ENCODE data around the gene NUDT22. TPM values are rescaled to one million over a fixed set of nuclear protein-coding genes. Genes with fewer than 3 reads are reported as not detected.

The NUDT22 gene
- polyA plus RNA-seq, 2 of the 4 experiments (the other 2 are of a cell fraction): 21.5 to 33.2 TPM

DNA sequence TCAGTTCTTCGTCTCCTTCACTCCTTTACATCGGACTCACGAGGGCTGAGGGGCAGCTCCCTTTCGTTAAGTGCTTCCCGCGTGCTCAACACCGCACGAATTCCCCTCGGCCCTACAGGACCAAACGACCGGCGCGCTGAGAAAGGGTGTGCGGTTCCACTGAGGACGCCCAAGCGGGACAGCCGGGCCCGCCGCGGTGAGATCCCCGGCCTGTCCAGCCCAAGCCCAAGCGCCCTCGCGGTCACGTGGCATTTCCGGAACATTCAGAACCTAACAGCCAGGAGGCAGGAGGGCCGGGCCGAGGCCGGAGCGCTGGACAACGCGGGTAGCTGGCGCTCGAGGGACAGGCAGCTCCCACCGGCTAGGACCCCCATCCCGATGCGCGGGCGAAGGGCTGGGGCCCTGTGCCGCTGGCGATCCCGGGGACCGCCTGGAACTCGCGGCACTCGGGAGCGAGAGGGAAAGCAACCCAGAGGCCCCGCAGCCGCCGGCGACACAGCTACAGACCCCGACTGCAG lies 40.8 kb upstream of the NUDT22 start:
- Histone ChIP-seq H3K9me3 (no peaks in the 10 kb centered on the region), H3K4me2 (peak overlapping the region; percentile 81), H3K4me3 (peak overlapping the region; percentile 52), H3K4me1 (peaks cover 29% of the 10 kb centered on the region), H3K27ac (peak overlapping the region; percentile 79 to 96)
- DNase-seq (ENCODE audit: low read depth in 1 of 2, low spot score in 1 of 2) (peak; percentile 76 to 90), FAIRE-seq (no peak), ATAC-seq (peak; percentile 63 to 69)
- 4% methylated on average over 22 of the region's 52 CpGs for WGBS (ENCODE audit: missing lambda C conversion rate)
- POLR2A ChIA-PET: interaction anchor here (0.6 to 2.3 kb wide), 22 partner anchors 9 to 246 kb away, joined by 3 to 22 read pairs (median 4); partner anchors contain the start of genes COX8A, FKBP2, GPR137 and MACROD1
- CTCF ChIA-PET: interaction anchor here (0.6 to 3.4 kb wide), 19 partner anchors 10 to 781 kb away, joined by 3 to 29 read pairs (median 4); partner anchors contain the start of genes FERMT3, FKBP2 and MACROD1
- TF ChIP-seq POLR2AphosphoS2 (conservative IDR thresholded peaks at IDR 0.05; ENCODE audit: low read length): no peak
- TF ChIP-seq, protein P1, sequence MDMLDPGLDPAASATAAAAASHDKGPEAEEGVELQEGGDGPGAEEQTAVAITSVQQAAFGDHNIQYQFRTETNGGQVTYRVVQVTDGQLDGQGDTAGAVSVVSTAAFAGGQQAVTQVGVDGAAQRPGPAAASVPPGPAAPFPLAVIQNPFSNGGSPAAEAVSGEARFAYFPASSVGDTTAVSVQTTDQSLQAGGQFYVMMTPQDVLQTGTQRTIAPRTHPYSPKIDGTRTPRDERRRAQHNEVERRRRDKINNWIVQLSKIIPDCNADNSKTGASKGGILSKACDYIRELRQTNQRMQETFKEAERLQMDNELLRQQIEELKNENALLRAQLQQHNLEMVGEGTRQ (IDR thresholded peaks at IDR 0.05): peak; percentile 90
- TF ChIP-seq SMC3 (IDR thresholded peaks at IDR 0.05): no peak
- no peak for TF ChIP-seq KDM5A (IDR thresholded peaks at IDR 0.05)
- TF ChIP-seq RAD21 (conservative IDR thresholded peaks at IDR 0.05 in 1 of 2, IDR thresholded peaks at IDR 0.05 in 1 of 2): no peak
- TF ChIP-seq, protein P2, sequence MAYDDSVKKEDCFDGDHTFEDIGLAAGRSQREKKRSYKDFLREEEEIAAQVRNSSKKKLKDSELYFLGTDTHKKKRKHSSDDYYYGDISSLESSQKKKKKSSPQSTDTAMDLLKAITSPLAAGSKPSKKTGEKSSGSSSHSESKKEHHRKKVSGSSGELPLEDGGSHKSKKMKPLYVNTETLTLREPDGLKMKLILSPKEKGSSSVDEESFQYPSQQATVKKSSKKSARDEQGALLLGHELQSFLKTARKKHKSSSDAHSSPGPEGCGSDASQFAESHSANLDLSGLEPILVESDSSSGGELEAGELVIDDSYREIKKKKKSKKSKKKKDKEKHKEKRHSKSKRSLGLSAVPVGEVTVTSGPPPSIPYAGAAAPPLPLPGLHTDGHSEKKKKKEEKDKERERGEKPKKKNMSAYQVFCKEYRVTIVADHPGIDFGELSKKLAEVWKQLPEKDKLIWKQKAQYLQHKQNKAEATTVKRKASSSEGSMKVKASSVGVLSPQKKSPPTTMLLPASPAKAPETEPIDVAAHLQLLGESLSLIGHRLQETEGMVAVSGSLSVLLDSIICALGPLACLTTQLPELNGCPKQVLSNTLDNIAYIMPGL (CRISPR knock-in tag; IDR thresholded peaks at IDR 0.05; ENCODE audit: borderline replicate concordance): peak; percentile 39; the same call in 1 of the 2 replicates
- TF ChIP-seq SREBF2 (IDR thresholded peaks at IDR 0.05): no peak
- no peak; the same call in 1 of the 2 replicates for TF ChIP-seq FOXS1 (CRISPR knock-in tag; IDR thresholded peaks at IDR 0.05)
- TF ChIP-seq HOXA7 (CRISPR knock-in tag; IDR thresholded peaks at IDR 0.05): no peak
- TF ChIP-seq, protein P3, sequence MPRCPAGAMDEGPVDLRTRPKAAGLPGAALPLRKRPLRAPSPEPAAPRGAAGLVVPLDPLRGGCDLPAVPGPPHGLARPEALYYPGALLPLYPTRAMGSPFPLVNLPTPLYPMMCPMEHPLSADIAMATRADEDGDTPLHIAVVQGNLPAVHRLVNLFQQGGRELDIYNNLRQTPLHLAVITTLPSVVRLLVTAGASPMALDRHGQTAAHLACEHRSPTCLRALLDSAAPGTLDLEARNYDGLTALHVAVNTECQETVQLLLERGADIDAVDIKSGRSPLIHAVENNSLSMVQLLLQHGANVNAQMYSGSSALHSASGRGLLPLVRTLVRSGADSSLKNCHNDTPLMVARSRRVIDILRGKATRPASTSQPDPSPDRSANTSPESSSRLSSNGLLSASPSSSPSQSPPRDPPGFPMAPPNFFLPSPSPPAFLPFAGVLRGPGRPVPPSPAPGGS (IDR thresholded peaks at IDR 0.05): peak; percentile 98
- no peak for TF ChIP-seq EHMT2 (IDR thresholded peaks at IDR 0.05; ENCODE audit: low read depth)
- TF ChIP-seq, protein P4, sequence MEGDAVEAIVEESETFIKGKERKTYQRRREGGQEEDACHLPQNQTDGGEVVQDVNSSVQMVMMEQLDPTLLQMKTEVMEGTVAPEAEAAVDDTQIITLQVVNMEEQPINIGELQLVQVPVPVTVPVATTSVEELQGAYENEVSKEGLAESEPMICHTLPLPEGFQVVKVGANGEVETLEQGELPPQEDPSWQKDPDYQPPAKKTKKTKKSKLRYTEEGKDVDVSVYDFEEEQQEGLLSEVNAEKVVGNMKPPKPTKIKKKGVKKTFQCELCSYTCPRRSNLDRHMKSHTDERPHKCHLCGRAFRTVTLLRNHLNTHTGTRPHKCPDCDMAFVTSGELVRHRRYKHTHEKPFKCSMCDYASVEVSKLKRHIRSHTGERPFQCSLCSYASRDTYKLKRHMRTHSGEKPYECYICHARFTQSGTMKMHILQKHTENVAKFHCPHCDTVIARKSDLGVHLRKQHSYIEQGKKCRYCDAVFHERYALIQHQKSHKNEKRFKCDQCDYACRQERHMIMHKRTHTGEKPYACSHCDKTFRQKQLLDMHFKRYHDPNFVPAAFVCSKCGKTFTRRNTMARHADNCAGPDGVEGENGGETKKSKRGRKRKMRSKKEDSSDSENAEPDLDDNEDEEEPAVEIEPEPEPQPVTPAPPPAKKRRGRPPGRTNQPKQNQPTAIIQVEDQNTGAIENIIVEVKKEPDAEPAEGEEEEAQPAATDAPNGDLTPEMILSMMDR (IDR thresholded peaks at IDR 0.05): no peak
- peak; percentile 75; the same call in 1 of the 2 replicates for TF ChIP-seq EHF (CRISPR knock-in tag; IDR thresholded peaks at IDR 0.05)
- TF ChIP-seq GATA3 (IDR thresholded peaks at IDR 0.05; ENCODE audit: borderline replicate concordance): no peak
- TF ChIP-seq CBX8 (IDR thresholded peaks at IDR 0.05): no peak
- TF ChIP-seq, protein P5, sequence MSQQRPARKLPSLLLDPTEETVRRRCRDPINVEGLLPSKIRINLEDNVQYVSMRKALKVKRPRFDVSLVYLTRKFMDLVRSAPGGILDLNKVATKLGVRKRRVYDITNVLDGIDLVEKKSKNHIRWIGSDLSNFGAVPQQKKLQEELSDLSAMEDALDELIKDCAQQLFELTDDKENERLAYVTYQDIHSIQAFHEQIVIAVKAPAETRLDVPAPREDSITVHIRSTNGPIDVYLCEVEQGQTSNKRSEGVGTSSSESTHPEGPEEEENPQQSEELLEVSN (IDR thresholded peaks at IDR 0.05; ENCODE audit: borderline replicate concordance, low read depth): peak; percentile 98
- TF ChIP-seq PHF8 (IDR thresholded peaks at IDR 0.05; ENCODE audit: borderline replicate concordance, low read depth): peak; percentile 97
- TF ChIP-seq FOSL2 (IDR thresholded peaks at IDR 0.05): no peak
- TF ChIP-seq FOSL2 (CRISPR knock-in tag; IDR thresholded peaks at IDR 0.05): no peak
- peak; percentile 92 to 96 for TF ChIP-seq JUN (IDR thresholded peaks at IDR 0.05)
- 0 out of 2 replicates have a peak, but pooled peaks have one; percentile 51 for TF ChIP-seq RARB (CRISPR knock-in tag; IDR thresholded peaks at IDR 0.05)
- TF ChIP-seq HOXB13 (CRISPR knock-in tag; IDR thresholded peaks at IDR 0.05; ENCODE audit: low read depth): peak; percentile 74; the same call in 1 of the 2 replicates
- no peak for TF ChIP-seq ZFP36 (IDR thresholded peaks at IDR 0.05; ENCODE audit: borderline replicate concordance, partially characterized antibody)
- TF ChIP-seq MAZ (IDR thresholded peaks at IDR 0.05; ENCODE audit: borderline replicate concordance, low read depth, low read length): no peak
- peak; percentile 61; the same call in 1 of the 2 replicates for TF ChIP-seq MYC (IDR thresholded peaks at IDR 0.05; ENCODE audit: borderline replicate concordance, low read length)
- TF ChIP-seq, protein P6, sequence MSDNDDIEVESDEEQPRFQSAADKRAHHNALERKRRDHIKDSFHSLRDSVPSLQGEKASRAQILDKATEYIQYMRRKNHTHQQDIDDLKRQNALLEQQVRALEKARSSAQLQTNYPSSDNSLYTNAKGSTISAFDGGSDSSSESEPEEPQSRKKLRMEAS (IDR thresholded peaks at IDR 0.05): peak; percentile 99
- TF ChIP-seq TP53 (CRISPR knock-in tag; IDR thresholded peaks at IDR 0.05): peak; percentile 91
- TF ChIP-seq NR3C1 (IDR thresholded peaks at IDR 0.05): no peak
- TF ChIP-seq, protein P7, sequence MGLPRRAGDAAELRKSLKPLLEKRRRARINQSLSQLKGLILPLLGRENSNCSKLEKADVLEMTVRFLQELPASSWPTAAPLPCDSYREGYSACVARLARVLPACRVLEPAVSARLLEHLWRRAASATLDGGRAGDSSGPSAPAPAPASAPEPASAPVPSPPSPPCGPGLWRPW (IDR thresholded peaks at IDR 0.05): no peak
- peak; percentile 88; the same call in 1 of the 2 replicates for TF ChIP-seq RNF2 (IDR thresholded peaks at IDR 0.05; ENCODE audit: borderline replicate concordance, low read depth)
- no peak for TF ChIP-seq HEYL (CRISPR knock-in tag; IDR thresholded peaks at IDR 0.05)
- TF ChIP-seq, protein P8, sequence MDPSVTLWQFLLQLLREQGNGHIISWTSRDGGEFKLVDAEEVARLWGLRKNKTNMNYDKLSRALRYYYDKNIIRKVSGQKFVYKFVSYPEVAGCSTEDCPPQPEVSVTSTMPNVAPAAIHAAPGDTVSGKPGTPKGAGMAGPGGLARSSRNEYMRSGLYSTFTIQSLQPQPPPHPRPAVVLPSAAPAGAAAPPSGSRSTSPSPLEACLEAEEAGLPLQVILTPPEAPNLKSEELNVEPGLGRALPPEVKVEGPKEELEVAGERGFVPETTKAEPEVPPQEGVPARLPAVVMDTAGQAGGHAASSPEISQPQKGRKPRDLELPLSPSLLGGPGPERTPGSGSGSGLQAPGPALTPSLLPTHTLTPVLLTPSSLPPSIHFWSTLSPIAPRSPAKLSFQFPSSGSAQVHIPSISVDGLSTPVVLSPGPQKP (IDR thresholded peaks at IDR 0.05; ENCODE audit: low read depth, low read length): no peak
- TF ChIP-seq HOXB5 (CRISPR knock-in tag; IDR thresholded peaks at IDR 0.05): peak; percentile 73; the same call in 1 of the 2 replicates
